ENCODE results near the gene MOCS2.

MOCS2 gene

DNA sequence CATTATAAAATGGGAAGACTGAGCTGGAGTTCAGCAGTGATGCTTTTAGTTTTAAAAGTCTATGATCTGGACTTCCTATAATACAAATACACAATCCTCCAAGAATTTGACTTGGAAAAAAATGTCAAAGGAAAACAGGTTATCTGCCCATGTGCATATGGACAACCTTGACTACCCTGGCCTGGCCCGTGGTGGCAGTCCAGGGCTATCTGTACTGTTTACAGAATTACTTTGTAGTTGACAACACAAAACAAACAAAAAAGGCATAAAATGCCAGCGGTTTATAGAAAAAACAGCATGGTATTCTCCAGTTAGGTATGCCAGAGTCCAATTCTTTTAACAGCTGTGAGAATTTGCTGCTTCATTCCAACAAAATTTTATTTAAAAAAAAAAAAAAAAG lies 17.3 kb downstream of the MOCS2 start:
- no peak for FAIRE-seq

DNA sequence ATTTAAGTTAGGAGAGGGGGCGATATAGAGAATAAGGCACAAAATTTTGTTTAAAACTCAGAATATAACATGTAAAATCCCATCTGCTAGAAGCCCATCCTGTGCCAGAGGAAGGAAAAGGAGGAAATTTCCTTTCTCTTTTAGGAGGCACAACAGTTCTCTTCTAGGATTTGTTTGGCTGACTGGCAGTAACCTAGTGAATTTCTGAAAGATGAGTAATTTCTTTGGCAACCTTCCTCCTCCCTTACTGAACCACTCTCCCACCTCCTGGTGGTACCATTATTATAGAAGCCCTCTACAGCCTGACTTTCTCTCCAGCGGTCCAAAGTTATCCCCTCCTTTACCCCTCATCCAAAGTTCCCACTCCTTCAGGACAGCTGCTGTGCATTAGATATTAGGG lies 18.3 kb downstream of the MOCS2 start:
- no peak for FAIRE-seq

DNA sequence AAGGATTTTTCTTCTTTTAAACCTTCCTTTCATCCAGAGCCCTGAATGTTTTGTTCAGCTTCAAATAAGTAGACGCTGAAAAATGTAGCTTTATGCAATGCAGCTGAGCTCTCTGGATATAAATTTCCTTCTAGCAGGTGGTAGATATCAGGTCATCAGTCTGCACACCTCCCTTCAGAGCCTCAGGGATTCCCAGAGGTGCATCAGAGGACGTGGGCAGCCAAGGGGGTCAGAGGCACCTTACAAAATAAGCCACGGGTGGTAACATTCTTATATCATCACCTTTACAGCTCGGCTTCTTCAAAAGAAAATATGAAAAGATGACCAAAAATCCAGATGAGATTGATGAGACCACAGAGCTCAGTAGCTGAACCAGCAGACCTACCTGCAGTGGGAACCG lies 19.3 kb downstream of the MOCS2 start:
- no peak for FAIRE-seq

DNA sequence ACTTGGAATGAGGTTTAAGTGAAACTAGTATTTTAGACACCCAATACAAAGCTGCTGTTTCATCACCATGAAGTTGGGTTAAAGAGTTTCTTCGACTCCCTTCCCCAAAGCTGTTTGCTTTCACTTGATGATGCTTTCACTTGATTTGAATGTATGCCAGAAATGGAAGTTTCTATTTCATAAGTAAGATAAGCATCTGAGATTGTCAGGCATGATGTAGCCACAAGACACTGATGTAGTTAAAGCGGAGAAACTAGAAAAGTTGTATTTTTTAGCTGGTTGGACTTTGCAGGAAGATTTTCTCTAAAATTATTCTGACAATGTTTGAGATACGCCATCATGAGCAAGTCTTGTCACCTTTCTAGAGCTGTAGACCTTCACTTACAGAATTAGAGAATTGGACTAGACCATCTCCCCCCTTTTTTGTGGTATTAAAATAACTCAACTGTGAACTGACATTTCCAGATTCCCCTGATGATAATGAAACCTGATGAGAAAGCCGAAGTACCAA lies 20.0 kb downstream of the MOCS2 start:
- FAIRE-seq, result no peak

DNA sequence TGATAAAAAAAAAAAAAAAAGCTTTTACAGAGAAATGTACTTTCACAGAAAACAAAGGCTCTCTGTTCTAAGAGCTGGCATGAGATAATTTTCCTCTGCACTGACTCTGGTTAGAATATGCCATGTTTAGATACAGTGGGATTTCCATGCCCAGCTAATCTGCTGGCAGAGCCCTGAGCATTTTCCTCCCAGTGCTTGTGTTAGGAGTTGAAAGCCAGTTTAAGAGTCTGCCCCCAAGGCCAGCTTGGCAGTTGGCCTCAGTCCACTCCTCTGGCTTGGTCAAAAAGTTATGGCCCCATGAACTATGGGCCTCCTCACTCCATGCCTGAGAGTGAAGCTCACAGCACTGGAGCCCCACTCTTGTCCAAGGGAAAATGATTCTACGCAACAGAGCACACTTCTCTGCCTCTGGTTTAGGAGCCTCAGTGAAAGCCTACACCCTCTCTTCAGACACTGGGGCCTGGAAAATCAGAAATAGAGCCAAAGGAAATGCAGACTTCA lies 21.9 kb downstream of the MOCS2 start:
- no peak for FAIRE-seq

DNA sequence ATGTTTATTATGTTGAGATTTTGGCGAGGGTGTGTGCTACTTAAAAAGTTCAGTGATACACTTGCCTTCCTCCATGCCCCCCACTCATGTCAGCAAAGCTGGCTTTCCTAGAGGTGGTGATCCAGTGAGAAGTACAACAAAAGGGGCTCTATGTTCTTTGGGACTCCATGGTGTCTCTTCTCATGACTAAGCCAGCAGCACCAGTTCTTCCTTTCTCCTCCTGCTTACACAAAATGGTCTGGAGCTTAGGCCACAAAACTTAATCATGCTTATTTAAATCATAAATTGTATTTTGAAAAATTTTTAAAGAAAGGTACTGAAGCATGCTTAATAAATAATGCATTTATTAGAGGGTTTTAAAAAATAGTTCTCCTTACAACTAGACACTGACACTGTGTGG lies 22.4 kb downstream of the MOCS2 start:
- FAIRE-seq, result no peak

DNA sequence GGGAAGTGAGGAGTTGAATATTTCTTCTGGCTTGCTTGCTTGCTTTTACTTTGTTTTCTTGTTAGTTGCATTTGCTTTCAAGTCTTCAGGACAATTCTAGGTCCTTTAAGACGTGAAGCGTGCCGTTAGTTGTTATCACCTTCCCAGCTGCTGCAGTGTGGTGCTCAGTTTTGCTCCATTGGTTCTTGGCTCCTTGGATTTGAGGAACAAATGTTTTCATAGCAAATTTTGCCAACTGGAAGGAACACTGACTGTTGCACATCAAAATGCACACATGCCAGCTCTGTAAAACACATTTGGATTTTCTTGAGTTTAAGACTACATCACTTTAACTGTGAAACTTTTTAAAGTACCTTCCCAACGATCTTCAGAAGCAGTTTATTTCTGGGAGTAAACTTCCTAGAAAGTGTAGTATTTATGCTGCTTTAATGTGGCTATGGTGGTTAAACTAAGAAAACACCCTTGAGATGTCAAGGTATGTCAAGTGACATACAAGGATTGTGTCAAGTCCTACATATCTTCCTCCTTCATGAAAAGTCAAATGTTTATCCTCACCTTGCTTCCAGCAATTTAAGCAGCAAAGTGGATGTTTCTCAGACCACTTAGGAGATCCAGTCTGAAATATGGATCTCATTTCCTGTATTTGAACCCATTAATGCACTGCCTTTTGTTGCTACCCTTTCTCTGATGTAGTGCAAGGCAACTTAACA lies 24.9 kb downstream of the MOCS2 start:
- no peak for FAIRE-seq

DNA sequence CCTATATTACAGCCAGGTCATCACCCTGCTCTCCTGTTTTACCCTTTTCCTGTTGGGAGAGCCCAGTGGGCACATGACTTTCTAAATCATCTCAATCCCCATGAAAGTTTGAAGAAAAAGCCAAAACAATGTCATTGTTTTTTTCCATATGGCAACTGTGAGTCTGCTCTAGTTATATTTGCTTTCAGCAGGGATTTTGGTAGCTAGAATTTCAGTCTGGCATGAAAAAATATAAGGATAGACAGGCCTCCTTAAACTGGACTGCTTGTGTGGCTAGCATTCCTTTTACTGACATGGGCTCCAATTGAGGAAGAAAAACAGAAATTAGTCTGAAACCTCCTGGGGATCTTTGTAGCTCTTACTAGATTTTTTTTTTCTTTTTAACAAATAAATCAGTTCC lies 25.6 kb downstream of the MOCS2 start:
- no peak for FAIRE-seq

DNA sequence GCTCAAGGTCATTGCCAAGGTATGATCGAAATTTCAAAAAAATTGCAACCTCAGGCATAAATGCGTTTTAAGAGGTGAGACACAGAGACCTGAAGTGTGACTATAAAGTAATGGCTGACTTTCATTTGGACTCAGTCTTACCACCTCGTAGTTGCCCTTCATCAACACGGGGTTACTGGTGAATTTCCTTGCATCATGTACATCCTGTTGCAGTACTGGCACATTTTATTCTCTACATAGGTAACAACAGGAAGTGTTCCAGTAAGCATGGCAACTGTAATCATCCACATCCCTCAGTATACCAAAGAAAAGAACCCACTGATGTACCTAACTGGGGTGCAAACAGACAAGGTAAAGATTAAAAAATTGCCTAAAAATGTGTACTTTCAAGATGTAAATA lies 29.3 kb downstream of the MOCS2 start:
- no peak for FAIRE-seq

DNA sequence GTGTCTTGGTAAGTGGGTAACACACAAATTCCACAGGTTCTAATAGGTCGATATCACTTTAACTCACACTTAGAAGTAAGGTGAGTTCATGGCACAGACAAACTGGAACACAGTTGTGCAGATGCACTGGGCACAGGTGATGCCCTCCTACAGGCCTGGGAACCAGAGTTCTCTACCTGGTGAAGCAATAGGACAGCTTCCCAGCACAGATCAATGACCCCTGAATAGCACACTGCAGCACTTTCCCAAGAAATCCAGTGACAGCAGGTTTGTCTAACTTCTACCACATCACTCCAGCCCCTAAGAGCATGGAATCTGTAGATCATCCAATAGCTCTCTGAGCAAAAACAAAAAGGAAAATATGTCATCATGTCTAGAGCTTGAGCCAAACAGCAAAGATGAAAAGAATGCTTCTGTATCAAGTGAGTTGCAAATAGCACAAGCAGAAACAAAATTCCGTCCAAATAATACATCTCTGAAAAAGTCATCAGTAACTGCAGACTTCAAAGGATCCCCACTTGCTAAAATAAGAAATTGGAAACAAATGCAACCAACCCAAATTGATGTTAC lies 33.5 kb downstream of the MOCS2 start:
- no peak for FAIRE-seq

DNA sequence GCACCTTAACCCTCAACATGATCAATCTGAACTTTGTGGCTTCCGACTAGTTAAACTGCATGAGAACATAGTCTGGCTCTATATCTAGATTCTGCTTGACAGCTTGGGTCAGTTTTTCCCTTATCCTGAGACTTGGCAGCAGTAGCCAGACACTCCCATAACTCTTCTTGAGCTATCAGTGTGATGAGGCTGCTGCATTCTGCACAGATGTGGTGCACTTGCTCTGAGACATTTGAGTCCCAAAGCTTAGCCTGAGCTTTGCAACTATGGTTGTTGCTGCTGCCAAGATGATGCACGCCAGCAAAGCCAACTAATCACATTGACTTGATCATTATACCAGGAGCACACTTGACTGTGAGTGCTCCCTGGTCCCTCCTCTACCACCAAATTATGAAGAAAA lies 36.2 kb downstream of the MOCS2 start:
- no peak for FAIRE-seq

DNA sequence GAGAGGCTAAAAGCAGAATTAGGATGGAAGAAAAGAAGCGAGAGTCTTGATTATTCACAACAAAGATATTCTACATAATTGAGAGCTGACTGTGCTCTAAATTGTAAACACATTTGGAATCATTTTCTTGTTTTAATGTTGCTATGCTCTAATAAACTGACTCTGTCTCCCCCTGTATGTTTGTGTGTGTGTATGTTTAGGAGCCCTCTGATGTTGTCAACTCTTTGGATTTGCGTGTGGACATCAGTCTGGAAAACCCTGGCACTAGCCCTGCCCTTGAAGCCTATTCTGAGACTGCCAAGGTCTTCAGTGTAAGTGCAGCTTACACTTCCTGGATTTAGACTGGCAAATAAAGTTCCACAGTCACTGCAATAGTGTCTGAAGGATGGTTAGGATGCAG lies 37.8 kb downstream of the MOCS2 start:
- no peak for FAIRE-seq

DNA sequence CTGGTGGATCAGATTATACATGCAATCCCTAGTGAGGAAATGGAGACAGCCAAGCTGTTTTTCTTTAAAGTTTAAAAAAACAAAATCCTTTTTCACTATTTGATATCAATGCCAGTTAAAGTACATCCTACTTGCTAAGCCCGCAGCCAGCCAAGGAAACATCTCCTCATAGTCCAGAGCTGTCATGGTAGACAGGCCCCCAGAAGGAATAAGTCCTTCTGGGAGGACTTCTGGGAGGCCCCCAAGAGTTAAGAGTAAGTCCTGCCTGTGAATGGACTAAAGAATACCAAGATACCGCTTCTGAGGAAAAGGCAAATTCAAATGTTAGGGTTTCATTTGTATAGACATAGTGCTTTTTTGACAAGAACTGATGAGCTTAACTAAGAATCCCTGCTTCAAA lies 38.3 kb downstream of the MOCS2 start:
- no peak for FAIRE-seq

DNA sequence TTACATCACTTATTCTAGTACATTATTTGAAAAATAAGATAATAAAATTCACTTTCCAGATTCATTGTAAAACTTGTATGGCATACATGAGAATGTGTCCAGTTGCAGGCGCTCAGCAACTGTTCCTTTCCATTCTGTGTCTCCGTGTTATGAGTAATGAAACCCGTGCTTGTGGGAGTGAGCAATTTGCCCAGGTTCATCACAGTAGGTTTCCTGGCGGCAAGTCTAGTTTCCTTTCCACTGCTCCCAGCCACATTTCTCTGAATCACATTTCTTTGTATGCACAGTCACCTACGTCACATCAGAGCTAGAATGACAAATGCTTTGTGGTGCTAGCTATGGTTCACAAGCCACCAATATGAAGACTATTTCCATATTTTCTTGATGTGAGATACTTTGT lies 39.9 kb downstream of the MOCS2 start:
- no peak for FAIRE-seq

DNA sequence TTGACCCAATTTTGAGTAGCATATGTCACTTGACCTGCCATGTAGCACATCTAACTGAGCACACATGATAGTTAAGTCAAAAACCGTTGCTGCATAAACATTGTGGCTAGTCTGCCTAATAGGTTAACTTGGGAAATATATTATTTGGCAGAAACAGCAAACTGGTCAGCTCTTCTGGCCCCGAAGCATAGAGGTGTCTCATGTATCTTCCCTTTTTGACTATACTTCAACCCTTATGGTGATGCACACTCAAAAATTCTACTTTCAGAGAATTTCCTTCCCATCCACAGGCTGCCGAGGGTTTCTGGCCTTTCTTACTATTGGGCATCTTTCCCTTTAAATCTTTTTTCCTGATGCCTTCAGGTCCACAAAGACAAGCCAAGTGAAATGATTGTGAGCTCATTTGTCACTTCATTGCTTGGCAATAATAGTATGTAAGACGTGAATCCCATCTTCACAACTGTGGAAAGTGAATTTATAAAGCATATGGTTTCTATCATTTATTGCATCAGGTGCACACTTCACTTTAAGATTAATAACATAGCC lies 41.2 kb downstream of the MOCS2 start:
- FAIRE-seq, result no peak

DNA sequence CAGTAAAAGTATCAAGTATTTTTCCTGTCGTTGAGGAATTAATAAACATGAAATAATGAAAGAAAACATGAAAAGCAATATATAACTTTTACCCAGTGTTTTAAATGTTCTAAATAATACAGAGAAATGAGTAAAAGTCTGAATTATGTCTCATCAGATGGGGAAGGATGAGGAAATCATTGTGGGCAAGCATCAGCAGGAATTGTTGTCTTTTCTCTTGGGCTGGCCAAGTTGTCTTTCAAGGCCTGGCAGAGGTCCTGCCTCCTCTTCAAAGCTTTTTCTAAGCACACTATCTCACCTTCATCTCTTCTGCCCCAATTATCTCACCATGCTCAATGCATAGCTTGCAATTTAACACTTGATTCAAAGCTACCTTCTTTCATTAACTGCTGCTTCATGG lies 41.9 kb downstream of the MOCS2 start:
- FAIRE-seq, result no peak

DNA sequence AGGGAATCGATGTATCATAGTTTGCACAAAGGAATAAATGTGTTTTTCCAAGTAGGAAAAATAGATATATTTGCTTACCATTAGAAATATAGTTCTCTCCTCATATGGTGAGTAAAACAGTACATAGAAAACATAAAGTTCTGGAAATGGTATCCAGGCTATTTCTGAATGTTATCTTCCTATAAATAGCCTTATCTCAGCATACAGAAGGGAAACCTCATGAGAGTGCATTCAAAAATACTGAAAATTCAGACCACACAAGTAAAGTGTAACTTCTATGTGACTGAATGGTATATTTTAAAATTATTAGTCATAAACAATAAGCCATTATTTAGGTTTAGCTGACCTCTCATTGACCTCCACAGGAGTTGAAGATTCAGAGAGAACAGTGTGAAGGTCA lies 43.5 kb downstream of the MOCS2 start:
- FAIRE-seq, result no peak

DNA sequence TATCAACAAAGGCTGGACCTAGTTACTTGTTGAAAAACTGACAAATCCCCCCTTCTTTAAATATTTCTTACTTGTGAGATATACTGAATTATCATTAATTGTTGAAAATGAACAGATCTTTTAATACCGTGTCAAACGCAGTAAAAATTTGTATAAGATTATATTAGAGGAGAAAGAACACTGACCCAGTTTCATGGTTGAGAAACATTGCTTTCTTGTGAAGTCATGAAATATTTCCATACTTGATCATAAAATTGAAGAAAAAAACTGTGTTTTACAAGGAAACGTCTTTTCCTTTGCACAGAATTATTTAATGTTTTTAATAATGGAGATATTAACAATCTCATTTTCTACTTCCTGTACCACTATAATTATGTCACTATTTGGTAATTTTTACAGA lies 45.8 kb downstream of the MOCS2 start:
- FAIRE-seq, result no peak

DNA sequence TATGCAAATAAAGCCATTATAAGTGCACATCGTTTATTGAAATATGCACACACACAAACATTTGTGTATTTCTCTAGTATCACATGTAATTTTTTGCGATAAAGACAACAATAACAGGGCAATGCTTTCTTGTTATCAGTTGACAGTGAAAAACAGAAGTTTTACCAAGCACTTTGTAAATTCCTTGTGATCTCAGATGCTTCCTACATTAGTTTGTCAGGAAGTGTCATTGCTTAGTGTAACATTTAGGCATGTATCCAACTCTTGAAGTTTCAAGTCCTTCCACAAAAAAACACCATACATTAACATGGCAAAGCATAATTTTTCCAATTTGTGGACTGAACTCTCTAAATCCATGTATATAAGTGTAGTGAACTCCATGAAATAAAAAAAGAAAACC lies 46.4 kb downstream of the MOCS2 start:
- no peak for FAIRE-seq

DNA sequence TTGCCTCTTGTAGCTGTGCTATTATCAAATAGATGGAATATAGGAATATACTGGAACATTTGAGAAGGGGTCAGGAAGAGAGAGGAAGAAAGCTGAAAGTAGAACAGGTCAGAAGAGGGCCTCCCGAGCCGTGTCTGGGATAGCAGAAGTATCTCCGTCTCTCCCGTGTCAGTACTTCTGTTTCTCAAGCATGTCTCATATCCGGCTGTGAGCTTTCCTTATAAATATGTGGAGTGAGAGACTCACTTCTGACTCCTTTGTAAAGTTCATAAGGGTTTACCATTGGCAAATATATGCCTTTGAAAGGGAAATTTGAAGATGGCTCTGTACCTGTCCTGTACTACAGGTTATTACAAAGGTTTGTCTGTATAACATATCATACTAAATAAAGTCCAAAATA lies 50.3 kb downstream of the MOCS2 start:
- FAIRE-seq, result no peak

DNA sequence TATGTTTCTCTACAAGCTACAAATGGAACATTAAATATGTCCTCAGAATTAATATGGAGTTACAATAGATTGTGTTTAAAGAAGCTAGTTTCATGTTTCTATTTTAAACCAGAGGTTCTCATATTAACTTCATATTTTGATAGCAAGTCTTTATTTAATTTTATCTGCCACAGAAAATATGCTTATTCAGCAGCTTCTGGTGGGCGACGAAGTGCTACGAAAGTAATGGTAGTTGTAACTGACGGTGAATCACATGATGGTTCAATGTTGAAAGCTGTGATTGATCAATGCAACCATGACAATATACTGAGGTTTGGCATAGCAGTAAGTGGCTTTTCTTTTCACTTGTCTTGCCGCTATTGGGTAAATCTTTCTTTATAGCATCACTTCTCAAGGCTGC lies 54.2 kb downstream of the MOCS2 start:
- FAIRE-seq, result no peak

DNA sequence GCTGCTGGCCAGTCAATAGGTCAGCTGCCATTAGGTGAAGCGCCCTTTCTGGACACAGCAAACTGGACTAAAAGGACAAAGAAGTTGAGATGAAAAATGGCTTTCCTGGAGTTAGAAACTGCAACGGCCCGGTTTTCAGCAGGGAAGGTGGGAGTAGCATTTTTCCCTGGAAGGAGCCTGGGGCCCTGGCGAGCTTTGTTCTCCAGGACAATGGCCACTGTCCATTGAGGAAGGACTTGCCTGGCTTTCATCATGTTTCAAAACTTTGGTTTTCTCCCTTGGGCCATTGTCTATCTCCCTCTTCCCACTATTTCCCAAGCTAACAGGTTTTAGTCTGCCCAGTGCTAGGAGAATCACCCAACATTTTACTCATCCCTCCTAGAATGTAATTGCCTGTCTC lies 56.2 kb downstream of the MOCS2 start:
- FAIRE-seq, result no peak

DNA sequence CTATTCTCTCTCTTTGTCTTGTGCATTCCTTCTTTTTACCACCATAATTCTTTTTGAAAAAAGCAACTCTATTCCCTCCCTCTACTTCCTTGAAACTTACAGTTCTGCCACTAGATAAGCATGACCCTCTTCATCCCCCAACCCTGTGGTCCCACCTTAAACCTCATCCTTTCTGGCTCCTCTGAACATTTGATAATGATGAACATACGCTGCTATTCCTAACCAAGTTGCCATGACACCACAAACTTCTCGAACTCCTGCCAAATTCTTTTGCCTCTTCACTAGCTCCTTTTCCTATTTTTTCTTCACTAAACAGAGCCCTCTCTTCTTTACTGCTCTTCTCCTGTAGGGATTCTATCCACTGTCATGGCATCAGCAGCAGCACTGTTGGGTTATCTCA lies 57.1 kb downstream of the MOCS2 start:
- FAIRE-seq, result no peak

DNA sequence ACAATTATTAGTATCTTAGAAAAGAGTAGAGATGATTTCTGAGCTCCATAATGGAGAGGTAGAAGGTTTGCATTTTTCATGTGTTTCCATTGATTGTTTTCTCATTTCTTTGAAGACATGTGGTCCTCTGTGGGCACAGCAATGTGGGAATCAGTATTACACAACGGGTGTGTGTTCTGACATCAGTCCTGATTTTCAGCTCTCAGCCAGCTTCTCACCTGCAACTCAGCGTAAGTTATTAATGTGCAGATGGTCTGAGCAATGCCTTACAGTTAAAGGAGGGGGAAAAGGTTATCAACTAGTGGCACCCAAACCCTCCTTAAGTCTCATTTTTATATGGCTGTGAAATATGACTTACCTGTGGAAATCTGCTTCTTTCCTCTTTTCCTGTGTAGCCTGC lies 61.3 kb downstream of the MOCS2 start:
- no peak for FAIRE-seq

Measured in G401.6 (cell line).